HCT116 (cell line): ENCODE data around the gene PLA1A.

ENCODE experiments used
- EGR1 ChIP-seq: IDR thresholded peaks from 2 replicates; pipeline ENCODE4 v1.6.1; 2012; ENCODE audit warnings: low read depth
- POLR2A ChIP-seq: IDR thresholded peaks from 2 replicates; pipeline ENCODE4 v1.7.0; 2011; ENCODE audit warnings: borderline replicate concordance; ENCODE audit not compliant: insufficient read depth, insufficient read length; ENCODE audit errors: extremely low read depth
- POLR2AphosphoS5 ChIP-seq: IDR thresholded peaks from 2 replicates; pipeline ENCODE4 v1.6.1; 2011; ENCODE audit warnings: mild to moderate bottlenecking, low read depth, low read length, moderate library complexity
- SP1 ChIP-seq: IDR thresholded peaks from 2 replicates; pipeline ENCODE4 v1.6.1; 2012; ENCODE audit warnings: low read depth
- TCF7L2 ChIP-seq: IDR thresholded peaks from 2 replicates; pipeline ENCODE4 v1.7.0; 2011; ENCODE audit warnings: borderline replicate concordance, inconsistent platforms; ENCODE audit not compliant: insufficient read depth, insufficient read length; ENCODE audit errors: extremely low read depth
- ZFX ChIP-seq: fragments of 450-650 bp; IDR thresholded peaks from 2 replicates; pipeline ENCODE4 v1.6.1; 2017
- TF ChIP-seq, protein P1 (sequence below), 3 experiments: fragments of 200-600 bp in 1 of 3; sonication (generic) in 1 of 3; IDR thresholded peaks in 2 of 3; conservative IDR thresholded peaks in 1 of 3; 2 replicates each; pipeline ENCODE4 v1.5.1; 2012 to 2017; ENCODE audit warnings: low read depth in 2 of 3, low read length in 2 of 3, antibody characterized with exemption in 1 of 3, borderline replicate concordance in 1 of 3, control low read depth in 1 of 3, mild to moderate bottlenecking in 1 of 3, mixed read lengths in 1 of 3, mixed run types in 1 of 3, moderate library complexity in 1 of 3; ENCODE audit not compliant: insufficient read depth in 1 of 3
- TF ChIP-seq, protein P2 (sequence below): IDR thresholded peaks from 2 replicates; pipeline ENCODE4 v1.6.1; 2012

DNA sequence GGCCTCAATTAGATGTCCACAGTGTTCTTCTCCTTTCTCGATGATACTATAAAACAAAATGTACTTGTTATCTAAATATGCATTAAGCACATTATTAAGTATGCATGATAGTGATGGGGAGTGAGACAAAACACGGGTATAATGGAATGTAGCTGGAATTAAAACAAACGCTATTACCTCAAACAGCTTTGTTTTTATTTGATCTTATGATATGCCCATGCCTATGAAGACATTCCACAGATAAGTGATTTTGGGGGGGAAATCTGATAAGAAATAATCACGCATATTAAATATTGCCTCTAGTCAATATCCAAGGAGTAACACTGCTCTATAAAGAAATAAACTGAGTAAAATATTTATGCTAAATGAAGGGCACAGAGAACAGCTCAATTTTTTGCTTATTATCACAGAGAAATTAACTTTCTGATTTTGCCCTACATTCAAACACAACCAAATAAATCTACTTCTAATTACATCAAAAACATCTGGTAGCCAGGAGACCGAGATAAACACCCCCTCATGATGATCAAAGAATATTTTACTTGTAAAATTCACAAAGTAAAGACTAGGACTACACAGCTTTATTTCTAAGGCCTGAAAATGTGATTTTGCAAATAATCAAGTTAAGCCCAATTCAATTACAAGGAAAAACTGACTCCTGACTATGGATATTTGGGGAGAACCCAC is 77.6 kb downstream of the PLA1A start:
- TF ChIP-seq SP1 = no peak
- TF ChIP-seq ZFX = no peak
- TF ChIP-seq, protein P1, sequence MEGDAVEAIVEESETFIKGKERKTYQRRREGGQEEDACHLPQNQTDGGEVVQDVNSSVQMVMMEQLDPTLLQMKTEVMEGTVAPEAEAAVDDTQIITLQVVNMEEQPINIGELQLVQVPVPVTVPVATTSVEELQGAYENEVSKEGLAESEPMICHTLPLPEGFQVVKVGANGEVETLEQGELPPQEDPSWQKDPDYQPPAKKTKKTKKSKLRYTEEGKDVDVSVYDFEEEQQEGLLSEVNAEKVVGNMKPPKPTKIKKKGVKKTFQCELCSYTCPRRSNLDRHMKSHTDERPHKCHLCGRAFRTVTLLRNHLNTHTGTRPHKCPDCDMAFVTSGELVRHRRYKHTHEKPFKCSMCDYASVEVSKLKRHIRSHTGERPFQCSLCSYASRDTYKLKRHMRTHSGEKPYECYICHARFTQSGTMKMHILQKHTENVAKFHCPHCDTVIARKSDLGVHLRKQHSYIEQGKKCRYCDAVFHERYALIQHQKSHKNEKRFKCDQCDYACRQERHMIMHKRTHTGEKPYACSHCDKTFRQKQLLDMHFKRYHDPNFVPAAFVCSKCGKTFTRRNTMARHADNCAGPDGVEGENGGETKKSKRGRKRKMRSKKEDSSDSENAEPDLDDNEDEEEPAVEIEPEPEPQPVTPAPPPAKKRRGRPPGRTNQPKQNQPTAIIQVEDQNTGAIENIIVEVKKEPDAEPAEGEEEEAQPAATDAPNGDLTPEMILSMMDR (IDR thresholded peaks at IDR 0.05 in 2 of 3, conservative IDR thresholded peaks at IDR 0.05 in 1 of 3; ENCODE audit: borderline replicate concordance in 1 of 3, insufficient read depth in 1 of 3, low read depth in 2 of 3, low read length in 2 of 3) = no peak
- no peak for TF ChIP-seq EGR1
- no peak for TF ChIP-seq POLR2AphosphoS5
- no peak for TF ChIP-seq POLR2A
- no peak for TF ChIP-seq TCF7L2
- TF ChIP-seq, protein P2, sequence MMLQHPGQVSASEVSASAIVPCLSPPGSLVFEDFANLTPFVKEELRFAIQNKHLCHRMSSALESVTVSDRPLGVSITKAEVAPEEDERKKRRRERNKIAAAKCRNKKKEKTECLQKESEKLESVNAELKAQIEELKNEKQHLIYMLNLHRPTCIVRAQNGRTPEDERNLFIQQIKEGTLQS = no peak
